HG02588 (cell line): ENCODE results near the gene FBXW8.
"Not testable (repeated sequence)": the region's sequence is repeated elsewhere in the genome, so short reads cannot be mapped to it uniquely, and the experiment has no call there.

Experiments
- ATAC-seq: cut with Tn5 transposase; IDR thresholded peaks from one replicate; pipeline ENCODE4 v1.9.1; 2021; ENCODE audit warnings: mild to moderate bottlenecking, moderate library complexity; ENCODE audit not compliant: unreplicated experiment

FBXW8 gene

GRCh38 chr12:117051380-117051779 is 140.6 kb downstream of the FBXW8 start:
- ATAC-seq = no peak

GRCh38 chr12:117052386-117053049 is 141.8 kb downstream of the FBXW8 start:
- peak; percentile 77 for ATAC-seq

- no peak for ATAC-seq
Measured at GRCh38 chr12:117053050-117053400, 142.3 kb downstream of the FBXW8 start.

GRCh38 chr12:117053597-117054201 is 142.9 kb downstream of the FBXW8 start:
- no peak for ATAC-seq

GRCh38 chr12:117054279-117054678 is 143.5 kb downstream of the FBXW8 start:
- ATAC-seq = no peak

- ATAC-seq = not testable (repeated sequence)
Measured at GRCh38 chr12:117057626-117058025, 146.9 kb downstream of the FBXW8 start.

- no peak for ATAC-seq
Measured at GRCh38 chr12:117058442-117059072, 147.8 kb downstream of the FBXW8 start.

GRCh38 chr12:117059156-117059555 is 148.4 kb downstream of the FBXW8 start:
- no peak for ATAC-seq

- ATAC-seq = no peak
Measured at GRCh38 chr12:117060246-117060928, 149.6 kb downstream of the FBXW8 start.

GRCh38 chr12:117060929-117061305 is 150.2 kb downstream of the FBXW8 start:
- no peak for ATAC-seq

- ATAC-seq = no peak
Measured at GRCh38 chr12:117061555-117062079, 150.9 kb downstream of the FBXW8 start.

GRCh38 chr12:117063162-117063911 is 152.6 kb downstream of the FBXW8 start:
- ATAC-seq = no peak

- no peak for ATAC-seq
Measured at GRCh38 chr12:117064049-117064448, 153.3 kb downstream of the FBXW8 start.

GRCh38 chr12:117064596-117064995 is 153.8 kb downstream of the FBXW8 start:
- no peak for ATAC-seq

- ATAC-seq = no peak
Measured at GRCh38 chr12:117067016-117067415, 156.3 kb downstream of the FBXW8 start.

- ATAC-seq = no peak
Measured at GRCh38 chr12:117067638-117068037, 156.9 kb downstream of the FBXW8 start.

GRCh38 chr12:117068492-117068891 is 157.7 kb downstream of the FBXW8 start:
- ATAC-seq = no peak

- no peak for ATAC-seq
Measured at GRCh38 chr12:117069101-117069797, 158.5 kb downstream of the FBXW8 start.

GRCh38 chr12:117069926-117070900 is 159.5 kb downstream of the FBXW8 start:
- no peak for ATAC-seq
